ENCODE measurements around the gene HRH1.
"Not testable (repeated sequence)": the region's sequence is repeated elsewhere in the genome, so short reads cannot be mapped to it uniquely, and the experiment has no call there.

HRH1 gene

DNA sequence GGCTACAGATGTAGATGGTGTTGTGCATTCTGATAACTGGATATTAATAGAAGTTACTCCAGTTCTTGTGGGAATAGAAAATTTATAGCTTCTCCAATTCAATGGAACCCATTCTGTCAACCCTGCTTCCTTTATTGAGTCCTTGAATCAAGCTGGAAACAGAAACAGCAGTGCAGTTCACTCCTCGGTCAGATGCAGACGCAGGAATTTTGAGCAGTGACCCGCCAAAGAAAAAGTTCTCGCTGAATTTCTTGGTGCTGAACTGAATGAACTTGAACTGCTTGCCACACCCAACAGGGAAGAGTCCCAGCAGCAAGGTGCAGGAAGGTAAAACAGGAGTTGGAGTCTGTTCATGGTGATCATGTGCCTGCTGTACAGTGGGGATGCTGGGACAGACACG lies 10.3 kb downstream of the HRH1 start:
- H3K36me3 ChIP-seq (ENCODE audit: control insufficient read depth, low read depth, low read length) = no peaks in the 10 kb centered on the region
- H3K27me3 ChIP-seq (ENCODE audit: control insufficient read depth, insufficient read depth, low read length) = no peaks in the 10 kb centered on the region
- H3K9me3 ChIP-seq (ENCODE audit: control insufficient read depth, low read depth, low read length) = no peaks in the 10 kb centered on the region
- H3K9ac ChIP-seq (ENCODE audit: low read length) = no peak overlapping the region
- no peak overlapping the region for H3K27ac ChIP-seq (ENCODE audit: low read length)
- no peaks in the 10 kb centered on the region for H3K4me1 ChIP-seq (ENCODE audit: control insufficient read depth, low read depth, low read length)
- no peak overlapping the region for H3K4me3 ChIP-seq (ENCODE audit: low read length)

DNA sequence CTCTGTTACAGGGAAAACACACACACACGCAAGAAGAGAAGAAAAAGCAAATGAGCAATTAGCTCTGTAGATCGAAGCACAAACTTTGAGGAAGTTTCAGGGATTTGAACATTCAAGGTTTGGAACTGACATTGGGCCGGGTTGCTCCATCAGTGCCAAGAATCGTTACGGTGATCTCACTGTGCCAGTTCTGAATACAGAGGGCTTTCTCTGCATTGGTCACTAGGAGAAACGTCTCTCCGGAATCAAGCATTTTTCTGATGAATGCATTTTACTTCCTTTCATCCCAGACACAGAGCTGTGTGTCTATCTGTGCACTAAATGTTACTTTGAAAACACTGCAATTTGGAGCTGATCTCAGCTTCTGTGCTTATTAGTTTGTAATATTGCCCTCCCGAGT lies 11.2 kb downstream of the HRH1 start:
- no peaks in the 10 kb centered on the region for H3K9me3 ChIP-seq (ENCODE audit: control insufficient read depth, low read depth, low read length)
- no peak overlapping the region for H3K9ac ChIP-seq (ENCODE audit: low read length)
- H3K27me3 ChIP-seq (ENCODE audit: control insufficient read depth, insufficient read depth, low read length) = no peaks in the 10 kb centered on the region
- no peak overlapping the region for H3K27ac ChIP-seq (ENCODE audit: low read length)
- H3K4me1 ChIP-seq (ENCODE audit: control insufficient read depth, low read depth, low read length) = no peaks in the 10 kb centered on the region
- no peaks in the 10 kb centered on the region for H3K36me3 ChIP-seq (ENCODE audit: control insufficient read depth, low read depth, low read length)
- H3K4me3 ChIP-seq (ENCODE audit: low read length) = no peak overlapping the region

GRCh38 chr3:11166807-11167400 lies 12.6 kb downstream of the HRH1 start:
- not testable (repeated sequence) for H3K9me3 ChIP-seq (ENCODE audit: control insufficient read depth, low read depth, low read length); H3K27me3 ChIP-seq (ENCODE audit: control insufficient read depth, insufficient read depth, low read length); H3K27ac ChIP-seq (ENCODE audit: low read length); H3K9ac ChIP-seq (ENCODE audit: low read length); H3K4me3 ChIP-seq (ENCODE audit: low read length); H3K4me1 ChIP-seq (ENCODE audit: control insufficient read depth, low read depth, low read length); H3K36me3 ChIP-seq (ENCODE audit: control insufficient read depth, low read depth, low read length)

- no peaks in the 10 kb centered on the region for H3K27me3 ChIP-seq (ENCODE audit: control insufficient read depth, insufficient read depth, low read length)
- no peaks in the 10 kb centered on the region for H3K36me3 ChIP-seq (ENCODE audit: control insufficient read depth, low read depth, low read length)
- no peak overlapping the region for H3K4me3 ChIP-seq (ENCODE audit: low read length)
- H3K4me1 ChIP-seq (ENCODE audit: control insufficient read depth, low read depth, low read length) = no peaks in the 10 kb centered on the region
- H3K27ac ChIP-seq (ENCODE audit: low read length) = no peak overlapping the region
- no peak overlapping the region for H3K9ac ChIP-seq (ENCODE audit: low read length)
- no peaks in the 10 kb centered on the region for H3K9me3 ChIP-seq (ENCODE audit: control insufficient read depth, low read depth, low read length)
These were observed 13.3 kb downstream of the HRH1 start for GRCh38 chr3:11167590-11167989.

GRCh38 chr3:11168406-11168805 lies 14.1 kb downstream of the HRH1 start:
- no peaks in the 10 kb centered on the region for H3K36me3 ChIP-seq (ENCODE audit: control insufficient read depth, low read depth, low read length)
- H3K27ac ChIP-seq (ENCODE audit: low read length) = no peak overlapping the region
- no peaks in the 10 kb centered on the region for H3K4me1 ChIP-seq (ENCODE audit: control insufficient read depth, low read depth, low read length)
- H3K9me3 ChIP-seq (ENCODE audit: control insufficient read depth, low read depth, low read length) = no peaks in the 10 kb centered on the region
- no peaks in the 10 kb centered on the region for H3K27me3 ChIP-seq (ENCODE audit: control insufficient read depth, insufficient read depth, low read length)
- H3K4me3 ChIP-seq (ENCODE audit: low read length) = no peak overlapping the region
- no peak overlapping the region for H3K9ac ChIP-seq (ENCODE audit: low read length)

DNA sequence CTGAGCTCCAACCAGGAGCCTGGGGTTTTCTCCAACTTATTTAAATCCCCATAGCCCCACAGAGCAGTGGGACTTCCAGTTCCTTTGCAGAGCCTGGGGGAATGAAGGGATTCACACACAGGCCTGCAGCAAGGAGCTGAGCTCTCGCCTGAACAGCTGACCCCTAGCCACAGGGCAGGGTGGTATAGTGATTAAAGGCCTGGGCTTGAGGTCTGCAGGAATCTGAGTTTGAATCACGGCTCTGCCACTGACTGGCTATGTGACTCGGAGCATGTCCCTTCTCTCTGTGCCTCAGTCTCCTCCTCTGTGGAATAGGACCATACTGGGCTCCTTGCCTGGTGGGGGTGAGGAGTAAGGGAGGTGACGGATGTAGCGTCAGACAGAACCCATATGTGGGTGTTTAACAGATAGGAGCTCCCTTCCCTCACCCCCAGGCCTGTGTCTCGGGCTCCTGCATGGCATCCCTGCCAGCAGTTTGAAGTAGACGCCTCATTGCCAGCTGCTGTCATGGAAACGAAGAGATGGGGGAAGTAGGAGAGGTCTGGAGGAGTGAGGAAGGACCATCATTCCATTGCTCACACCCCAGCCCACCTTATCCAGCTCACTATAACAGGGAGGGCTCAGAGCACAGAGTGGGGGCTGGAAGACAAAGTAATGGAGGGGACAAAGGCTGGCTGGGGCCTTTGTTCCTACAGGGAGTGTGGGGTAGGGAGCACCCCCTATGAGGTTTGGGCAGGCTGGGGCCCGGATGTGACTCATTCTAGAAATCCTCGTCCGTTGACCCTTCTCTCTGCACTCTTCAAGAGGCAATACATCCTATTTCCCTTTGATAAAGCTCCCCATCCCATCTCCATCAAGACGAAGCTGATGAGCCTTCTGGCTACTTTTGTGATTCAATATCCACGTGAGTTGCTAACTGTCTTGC lies 14.8 kb downstream of the HRH1 start:
- H3K9ac ChIP-seq (ENCODE audit: low read length) = no peak overlapping the region
- H3K4me1 ChIP-seq (ENCODE audit: control insufficient read depth, low read depth, low read length) = no peaks in the 10 kb centered on the region
- no peaks in the 10 kb centered on the region for H3K9me3 ChIP-seq (ENCODE audit: control insufficient read depth, low read depth, low read length)
- no peaks in the 10 kb centered on the region for H3K36me3 ChIP-seq (ENCODE audit: control insufficient read depth, low read depth, low read length)
- H3K27ac ChIP-seq (ENCODE audit: low read length) = no peak overlapping the region
- no peak overlapping the region for H3K4me3 ChIP-seq (ENCODE audit: low read length)
- no peaks in the 10 kb centered on the region for H3K27me3 ChIP-seq (ENCODE audit: control insufficient read depth, insufficient read depth, low read length)

- H3K27ac ChIP-seq (ENCODE audit: low read length) = no peak overlapping the region
- H3K36me3 ChIP-seq (ENCODE audit: control insufficient read depth, low read depth, low read length) = no peaks in the 10 kb centered on the region
- no peaks in the 10 kb centered on the region for H3K9me3 ChIP-seq (ENCODE audit: control insufficient read depth, low read depth, low read length)
- H3K4me1 ChIP-seq (ENCODE audit: control insufficient read depth, low read depth, low read length) = no peaks in the 10 kb centered on the region
- no peaks in the 10 kb centered on the region for H3K27me3 ChIP-seq (ENCODE audit: control insufficient read depth, insufficient read depth, low read length)
- H3K9ac ChIP-seq (ENCODE audit: low read length) = no peak overlapping the region
- H3K4me3 ChIP-seq (ENCODE audit: low read length) = no peak overlapping the region
These were observed 15.9 kb downstream of the HRH1 start for GRCh38 chr3:11170052-11170770.

DNA sequence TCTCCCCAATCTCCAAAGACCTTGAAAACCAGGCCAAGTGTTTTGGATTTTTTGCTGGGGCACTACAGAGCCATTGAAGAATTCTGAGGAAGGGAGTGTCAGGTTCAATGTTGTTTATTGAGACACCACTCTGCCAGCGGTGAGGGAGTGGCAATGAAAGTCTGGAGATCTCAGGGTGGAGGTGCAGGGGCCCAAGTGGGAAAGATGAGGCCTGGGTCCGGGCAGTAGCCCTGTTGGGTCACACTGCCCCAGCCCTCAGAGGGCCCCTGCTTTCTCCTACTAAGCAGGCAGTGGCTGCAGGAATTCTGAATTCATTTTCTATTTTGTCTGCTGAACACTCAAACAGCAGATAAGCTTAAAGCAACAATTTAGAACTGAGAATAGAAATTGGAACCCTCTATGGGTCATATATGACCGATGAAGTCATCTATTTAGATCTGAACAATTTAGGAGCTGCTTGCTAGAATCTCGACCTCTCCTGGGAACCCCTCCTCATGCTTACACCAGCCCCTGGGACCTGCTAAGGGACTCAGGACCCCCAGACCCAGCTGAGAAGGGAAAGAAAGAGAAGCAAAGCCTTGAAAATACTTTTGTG lies 17.9 kb downstream of the HRH1 start:
- no peaks in the 10 kb centered on the region for H3K9me3 ChIP-seq (ENCODE audit: control insufficient read depth, low read depth, low read length)

DNA sequence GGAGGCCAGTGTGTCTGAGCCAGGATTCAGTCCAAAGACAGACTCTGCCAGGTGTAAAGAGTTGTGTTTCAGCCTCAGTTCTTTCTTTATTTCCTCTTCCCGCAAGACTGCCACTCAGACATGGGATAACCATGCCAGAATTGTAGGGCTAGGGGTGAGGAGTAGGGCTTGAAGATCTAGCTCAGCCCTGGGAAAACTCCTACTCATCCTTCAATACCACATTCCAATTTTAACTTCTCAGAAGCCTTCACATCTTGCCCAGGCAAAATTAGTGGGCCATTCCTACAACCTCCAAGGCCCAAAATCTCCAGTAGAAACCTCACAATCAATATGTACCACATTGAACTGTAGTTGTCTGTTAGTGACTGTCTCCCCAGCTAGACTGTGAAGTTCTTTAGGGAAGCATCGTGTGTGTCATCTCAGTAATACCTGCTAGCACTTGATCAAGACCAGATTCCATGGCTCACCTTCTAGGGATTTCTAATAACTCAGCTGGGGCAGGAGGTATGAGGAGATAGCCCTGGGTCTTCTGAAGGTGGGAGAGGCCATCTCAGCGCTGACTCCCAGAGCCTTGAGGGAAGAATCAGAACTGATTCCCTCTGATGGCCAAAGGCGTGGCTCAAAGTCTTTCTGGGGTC lies 19.7 kb downstream of the HRH1 start:
- Histone ChIP-seq H3K4me3 (ENCODE audit: low read length) (no peak overlapping the region), H3K4me1 (ENCODE audit: control insufficient read depth, low read depth, low read length) (no peaks in the 10 kb centered on the region), H3K9me3 (ENCODE audit: control insufficient read depth, low read depth, low read length) (no peaks in the 10 kb centered on the region), H3K36me3 (ENCODE audit: control insufficient read depth, low read depth, low read length) (no peaks in the 10 kb centered on the region), H3K9ac (ENCODE audit: low read length) (no peak overlapping the region), H3K27me3 (ENCODE audit: control insufficient read depth, insufficient read depth, low read length) (no peaks in the 10 kb centered on the region), H3K27ac (ENCODE audit: low read length) (no peak overlapping the region)

More for the DNA sequence above, 17.9 kb downstream of the HRH1 start:
- Histone ChIP-seq H3K27ac (ENCODE audit: low read length) (no peak overlapping the region), H3K4me3 (ENCODE audit: low read length) (no peak overlapping the region), H3K4me1 (ENCODE audit: control insufficient read depth, low read depth, low read length) (no peaks in the 10 kb centered on the region), H3K9ac (ENCODE audit: low read length) (no peak overlapping the region), H3K36me3 (ENCODE audit: control insufficient read depth, low read depth, low read length) (no peaks in the 10 kb centered on the region), H3K27me3 (ENCODE audit: control insufficient read depth, insufficient read depth, low read length) (no peaks in the 10 kb centered on the region)

- Histone ChIP-seq H3K4me3 (ENCODE audit: low read length) (no peak overlapping the region), H3K9ac (ENCODE audit: low read length) (no peak overlapping the region), H3K9me3 (ENCODE audit: control insufficient read depth, low read depth, low read length) (no peaks in the 10 kb centered on the region), H3K36me3 (ENCODE audit: control insufficient read depth, low read depth, low read length) (no peaks in the 10 kb centered on the region), H3K27ac (ENCODE audit: low read length) (no peak overlapping the region), H3K4me1 (ENCODE audit: control insufficient read depth, low read depth, low read length) (no peaks in the 10 kb centered on the region), H3K27me3 (ENCODE audit: control insufficient read depth, insufficient read depth, low read length) (no peaks in the 10 kb centered on the region)
These were observed 24.1 kb downstream of the HRH1 start for GRCh38 chr3:11178421-11178820.

DNA sequence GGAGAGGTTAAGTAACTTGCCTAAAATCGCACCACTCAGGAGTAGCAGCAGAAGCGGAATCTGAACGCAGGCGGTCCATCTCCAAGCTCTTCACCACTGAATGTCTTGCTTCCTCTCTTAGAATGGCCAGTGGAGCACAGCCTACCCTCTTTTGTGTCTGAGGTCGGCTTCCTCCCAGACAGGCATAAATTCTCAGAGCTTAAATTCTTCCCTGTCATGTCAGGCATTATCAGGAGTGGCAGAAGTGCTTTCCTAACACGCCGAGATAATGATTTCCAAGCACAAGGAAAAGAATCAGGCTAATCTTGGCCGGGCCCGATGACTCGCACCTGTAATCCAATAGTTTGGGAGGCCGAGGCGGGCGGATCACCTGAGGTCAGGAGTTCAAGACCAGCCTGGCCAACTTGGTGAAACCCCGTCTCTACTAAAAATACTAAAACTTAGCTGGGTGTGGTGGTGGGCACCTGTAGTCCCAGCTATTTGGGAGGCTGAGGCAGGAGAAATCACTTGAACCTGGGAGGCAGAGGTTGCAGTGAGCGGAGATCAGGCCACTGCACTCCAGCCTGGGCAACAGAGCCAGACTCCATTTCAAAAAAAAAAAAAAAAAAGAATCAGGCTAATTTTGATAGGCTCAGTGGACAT lies 30.2 kb downstream of the HRH1 start:
- H3K4me3 ChIP-seq (ENCODE audit: low read length); H3K27ac ChIP-seq (ENCODE audit: low read length); H3K27me3 ChIP-seq (ENCODE audit: control insufficient read depth, insufficient read depth, low read length): not testable (repeated sequence)

More for the DNA sequence above, 30.2 kb downstream of the HRH1 start:
- H3K9ac ChIP-seq (ENCODE audit: low read length); H3K4me1 ChIP-seq (ENCODE audit: control insufficient read depth, low read depth, low read length); H3K9me3 ChIP-seq (ENCODE audit: control insufficient read depth, low read depth, low read length); H3K36me3 ChIP-seq (ENCODE audit: control insufficient read depth, low read depth, low read length): not testable (repeated sequence)

Data from iPS-18a (cell line).